ENCODE data around the gene TMEM238. TPM values are rescaled to one million over a fixed set of nuclear protein-coding genes. Genes with fewer than 3 reads are reported as not detected.

Gene TMEM238
- total and polyA plus RNA-seq, 9 of the 15 experiments (the other 6 are each of a cell fraction or from before 2014, with no cell fraction given), result 0.18 to 5.1 (median 1.3) TPM; not detected in 4

- Histone ChIP-seq H3K79me2 (ENCODE audit: control insufficient read depth, insufficient read depth, low read length) (no peaks in the 10 kb centered on the region), H3K9me1 (ENCODE audit: control insufficient read depth, insufficient read depth, low read length) (no peaks in the 10 kb centered on the region), H4K20me1 (replicated peaks; ENCODE audit: control insufficient read depth, insufficient read depth, low read length) (peaks cover 4% of the 10 kb centered on the region; the same call in 1 of the 2 replicates), H3K4me3 (no peak overlapping the region), H3K9me3 (replicated peaks; ENCODE audit: control insufficient read depth, insufficient read depth, low read depth, low read length) (no peaks in the 10 kb centered on the region), H3K9ac (ENCODE audit: insufficient read depth in 1 of 2, low read depth in 2 of 2, low read length in 2 of 2) (no peak overlapping the region), H3K4me1 (replicated peaks in 1 of 2; ENCODE audit: control insufficient read depth in 2 of 2, insufficient read depth in 2 of 2, low read length in 2 of 2) (peaks cover 0 to 10% of the 10 kb centered on the region in 2 experiments; a peak in 1 of 5 replicates), H3K36me3 (ENCODE audit: control insufficient read depth, insufficient read depth, low read length) (no peaks in the 10 kb centered on the region), H3K27ac (ENCODE audit: extremely low read depth, low read depth, low read length) (no peak overlapping the region), H2AFZ (ENCODE audit: low read depth, low read length) (no peak overlapping the region), H3K27me3 (ENCODE audit: control insufficient read depth in 2 of 2, insufficient read depth in 2 of 2, low read length in 2 of 2) (peaks cover 0 to 13% of the 10 kb centered on the region in 2 experiments; a peak in 2 of 5 replicates), H3K4me2 (ENCODE audit: insufficient read depth, low read length) (no peak overlapping the region)
- CTCF ChIA-PET (ENCODE audit: low intra/inter-chr PET ratio), result no interaction called here
- WGBS (ENCODE audit: insufficient coverage, low coverage, missing lambda C conversion rate), result 0% methylated on average over 1 of the region's 1 CpG
- intact Hi-C loops (cut with micrococcal nuclease), result no loop called here
- DNase-seq (ENCODE audit: extremely low read depth in 1 of 4, low spot score in 3 of 4), result no peak
- no peak for ATAC-seq
- POLR2A ChIA-PET, result interaction anchor here (0.5 kb wide), 1 partner anchor 92 kb away, joined by 3 read pairs; the partner anchor contains the start of gene KMT5C
- no peak for FAIRE-seq
- BruUV-seq (replicated peaks), result no TSS peak
- in situ Hi-C loops (cut with MboI), result loop anchor here (25.0 kb wide), 1 partner anchor 769 kb away; the partner anchor contains the start of gene LILRB4
- TF ChIP-seq PHTF2 (CRISPR knock-in tag; IDR thresholded peaks at IDR 0.05) (no peak), ZNF511 (CRISPR knock-in tag; IDR thresholded peaks at IDR 0.05) (no peak), SMC3 (conservative IDR thresholded peaks at IDR 0.05; ENCODE audit: insufficient read depth, low read depth, low read length) (no peak), RUNX1 (IDR thresholded peaks at IDR 0.05; ENCODE audit: low read depth) (no peak), RBM15 (IDR thresholded peaks at IDR 0.05; ENCODE audit: insufficient read depth, low read length) (no peak), ZNF408 (CRISPR knock-in tag; IDR thresholded peaks at IDR 0.05; ENCODE audit: low read depth) (no peak), ZNF431 (CRISPR knock-in tag; IDR thresholded peaks at IDR 0.05) (no peak), RNF219 (CRISPR knock-in tag; IDR thresholded peaks at IDR 0.05) (no peak), ARID2 (IDR thresholded peaks at IDR 0.05) (no peak)
- TF ChIP-seq, protein P1, sequence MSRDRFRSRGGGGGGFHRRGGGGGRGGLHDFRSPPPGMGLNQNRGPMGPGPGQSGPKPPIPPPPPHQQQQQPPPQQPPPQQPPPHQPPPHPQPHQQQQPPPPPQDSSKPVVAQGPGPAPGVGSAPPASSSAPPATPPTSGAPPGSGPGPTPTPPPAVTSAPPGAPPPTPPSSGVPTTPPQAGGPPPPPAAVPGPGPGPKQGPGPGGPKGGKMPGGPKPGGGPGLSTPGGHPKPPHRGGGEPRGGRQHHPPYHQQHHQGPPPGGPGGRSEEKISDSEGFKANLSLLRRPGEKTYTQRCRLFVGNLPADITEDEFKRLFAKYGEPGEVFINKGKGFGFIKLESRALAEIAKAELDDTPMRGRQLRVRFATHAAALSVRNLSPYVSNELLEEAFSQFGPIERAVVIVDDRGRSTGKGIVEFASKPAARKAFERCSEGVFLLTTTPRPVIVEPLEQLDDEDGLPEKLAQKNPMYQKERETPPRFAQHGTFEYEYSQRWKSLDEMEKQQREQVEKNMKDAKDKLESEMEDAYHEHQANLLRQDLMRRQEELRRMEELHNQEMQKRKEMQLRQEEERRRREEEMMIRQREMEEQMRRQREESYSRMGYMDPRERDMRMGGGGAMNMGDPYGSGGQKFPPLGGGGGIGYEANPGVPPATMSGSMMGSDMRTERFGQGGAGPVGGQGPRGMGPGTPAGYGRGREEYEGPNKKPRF (IDR thresholded peaks at IDR 0.05; ENCODE audit: low read depth, low read length), result no peak
- TF ChIP-seq, protein P2, sequence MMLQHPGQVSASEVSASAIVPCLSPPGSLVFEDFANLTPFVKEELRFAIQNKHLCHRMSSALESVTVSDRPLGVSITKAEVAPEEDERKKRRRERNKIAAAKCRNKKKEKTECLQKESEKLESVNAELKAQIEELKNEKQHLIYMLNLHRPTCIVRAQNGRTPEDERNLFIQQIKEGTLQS (IDR thresholded peaks at IDR 0.05), result peak; percentile 82
- TF ChIP-seq, protein P2 (CRISPR knock-in tag; conservative IDR thresholded peaks at IDR 0.05), result no peak
Observed at GRCh38 chr19:55431183-55431582, 47.1 kb upstream of the TMEM238 start.

Measured in K562 (cell line).